Left renal pelvis (tissue), 4 donors: ENCODE data around the gene CLRN1. TPM values are rescaled to one million over a fixed set of nuclear protein-coding genes. Genes with fewer than 3 reads are reported as not detected.

Experiments
- DNase-seq, 4 donors: peaks; one replicate each; pipeline ENCODE4 v3.0.0-alpha.2; 2013; ENCODE audit warnings: low read depth in 4 of 4, low spot score in 3 of 4
- polyA plus RNA-seq, 4 donors: library from polyadenylated mRNA; unstranded; fragments of 120-200 nt; gene quantifications; one replicate each; pipeline ENCODE4 v1.2.1, GENCODE V29; 2013; ENCODE audit not compliant: insufficient read length in 4 of 4

Gene CLRN1
- polyA plus RNA-seq, 4 donors, result not detected

DNA sequence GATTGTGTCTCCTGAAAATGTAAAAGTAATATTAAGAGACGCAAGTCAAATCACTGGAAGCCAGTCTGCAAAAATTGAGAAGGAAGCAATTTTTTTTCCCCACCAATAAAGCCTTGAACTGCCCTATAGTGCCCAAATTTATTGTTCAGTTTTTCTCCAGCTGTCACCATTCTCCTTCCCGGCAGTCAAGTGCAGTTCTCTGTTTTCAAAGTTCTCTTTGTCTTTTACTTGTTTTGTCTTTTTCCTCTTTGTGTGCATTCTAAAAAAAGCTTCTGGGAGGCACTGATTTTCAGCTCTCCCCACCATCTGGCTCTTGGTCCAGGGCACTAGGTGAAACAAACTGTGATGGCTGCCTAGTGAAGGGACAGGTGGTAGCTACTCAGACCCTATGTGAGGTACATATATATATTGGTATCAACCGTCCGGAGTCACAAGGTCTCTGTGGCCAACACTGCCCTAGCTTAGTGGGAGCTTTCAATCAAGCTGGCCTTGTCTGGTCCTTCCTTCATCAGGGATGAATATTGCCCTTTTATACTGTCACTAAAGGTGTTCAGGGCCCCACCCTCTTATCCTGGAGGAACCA lies 6.1 kb upstream of the CLRN1 start:
- DNase-seq, result no peak

- DNase-seq, result no peak
These were observed 3.5 kb upstream of the CLRN1 start for GRCh38 chr3:150975992-150976368.

- no peak for DNase-seq
These were observed 2.8 kb upstream of the CLRN1 start for GRCh38 chr3:150975086-150975991.

- DNase-seq, result no peak
These were observed 1.7 kb downstream of the CLRN1 start for GRCh38 chr3:150970665-150971324.

DNA sequence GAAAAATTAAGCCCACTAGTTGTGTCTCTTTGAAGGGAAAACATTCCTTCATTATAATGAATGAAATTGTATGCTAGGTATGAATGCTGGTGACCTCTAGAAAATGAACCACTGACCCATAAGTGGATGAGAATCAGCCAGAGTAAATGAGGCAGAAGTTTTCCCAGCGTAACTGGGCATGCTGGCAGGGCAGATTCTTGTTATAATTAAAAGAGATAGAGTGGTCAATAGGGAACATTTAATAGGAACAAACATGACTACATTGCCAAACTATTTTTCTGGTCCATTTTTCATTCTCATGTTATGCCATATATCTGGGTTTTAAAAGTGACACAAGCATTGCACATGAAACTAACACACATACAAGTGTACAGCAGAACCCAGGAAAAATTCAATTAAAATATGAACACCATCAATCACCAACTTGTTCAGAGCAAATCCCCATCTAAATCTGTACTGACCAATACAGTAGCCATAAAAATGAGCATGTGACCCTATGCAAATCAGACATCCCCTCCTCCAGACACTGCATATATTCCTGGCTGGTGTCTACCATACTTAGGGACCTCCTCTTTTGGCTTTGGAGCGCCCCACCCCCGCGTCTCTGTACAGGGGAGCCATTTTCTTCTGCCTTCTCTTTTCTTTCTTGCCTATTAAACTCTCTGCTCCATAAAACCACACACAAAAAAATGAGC lies 4.0 kb downstream of the CLRN1 start:
- DNase-seq, result no peak

DNA sequence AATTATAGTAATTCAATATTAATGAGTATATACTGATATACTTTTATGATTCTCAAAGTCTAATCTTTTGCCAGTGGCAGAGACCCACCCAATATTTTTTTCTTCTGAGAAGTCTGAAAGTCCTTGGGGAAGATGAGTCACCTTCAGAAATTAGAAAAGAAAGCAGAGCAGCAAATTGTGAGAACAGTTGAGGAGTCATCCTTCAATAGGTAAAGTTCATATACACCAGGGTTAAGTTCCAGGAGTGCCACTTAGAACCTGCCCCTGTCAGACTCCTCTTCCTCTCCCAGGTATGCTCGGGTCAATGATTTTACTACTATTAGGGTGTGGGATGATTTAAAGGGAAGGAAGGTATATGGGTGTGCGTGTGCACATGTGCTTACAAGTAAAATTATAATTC lies 7.1 kb downstream of the CLRN1 start:
- no peak for DNase-seq

- no peak for DNase-seq
These were observed 10.6 kb downstream of the CLRN1 start for GRCh38 chr3:150961949-150962348.

DNA sequence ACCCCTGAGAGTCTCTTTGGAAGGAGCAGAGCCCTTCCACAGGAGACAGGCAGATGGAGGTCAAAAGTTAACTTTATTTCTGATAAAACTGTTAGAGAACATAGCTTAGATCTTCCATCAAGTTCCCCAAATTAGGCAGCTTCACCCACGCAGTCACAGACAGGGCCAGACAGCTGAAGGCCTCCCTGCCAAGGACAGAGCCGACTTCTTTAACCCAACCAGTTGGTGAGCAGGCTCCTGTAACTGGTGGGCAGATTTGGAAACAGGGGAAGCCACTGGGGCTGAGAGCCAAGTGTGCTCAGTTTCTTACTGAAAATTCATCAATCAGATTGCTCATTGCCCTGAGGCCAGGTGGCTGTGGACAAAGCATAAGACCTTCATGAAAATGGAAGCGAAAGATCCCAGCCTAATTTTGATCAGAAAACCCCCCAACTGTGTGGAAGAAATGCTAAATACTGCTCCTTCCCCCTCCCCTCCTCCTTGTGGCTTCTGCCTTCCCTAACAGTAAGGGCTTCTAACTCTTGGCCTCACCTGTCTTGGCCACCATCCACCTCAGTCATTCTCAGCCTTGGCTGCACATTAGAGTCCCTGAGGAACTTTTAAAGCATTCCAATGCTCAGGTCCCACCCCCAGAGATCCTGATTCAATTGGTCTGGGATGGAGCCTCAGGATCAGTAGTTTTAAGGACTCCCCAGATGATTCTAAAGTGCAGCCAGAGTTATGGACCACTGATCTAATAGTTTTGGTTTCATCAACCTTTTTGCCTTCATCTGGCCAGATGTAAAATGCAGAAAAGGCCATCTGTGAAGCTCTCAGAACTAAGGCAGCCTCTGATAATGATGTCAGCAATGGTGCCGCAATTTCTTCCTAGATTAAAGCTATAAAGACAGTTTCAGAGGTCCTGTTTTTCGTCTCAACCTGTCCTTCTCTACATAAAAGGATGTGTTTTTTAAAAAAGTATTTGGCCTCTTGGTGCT lies 11.5 kb downstream of the CLRN1 start:
- DNase-seq, result no peak

DNA sequence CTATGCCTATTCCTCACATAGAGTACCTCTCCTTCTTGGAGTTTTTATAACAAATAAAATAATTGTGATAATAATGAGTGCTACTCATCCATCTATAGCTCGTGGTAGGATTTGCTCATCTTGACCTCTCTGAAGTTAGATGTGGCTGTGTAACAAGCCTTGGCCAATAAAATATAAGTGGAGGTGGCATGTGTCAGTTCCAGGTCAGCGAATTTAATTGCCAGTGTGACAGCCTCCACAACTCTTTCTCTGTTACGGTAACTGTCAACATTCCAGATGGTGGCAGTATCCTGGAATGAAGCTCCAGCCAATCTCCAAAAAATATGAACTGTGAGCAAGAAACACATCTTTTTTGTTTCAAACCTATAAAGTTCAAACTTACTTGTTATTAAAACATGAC lies 13.8 kb downstream of the CLRN1 start:
- DNase-seq, result peak; percentile 33 to 72 (median 52)

DNA sequence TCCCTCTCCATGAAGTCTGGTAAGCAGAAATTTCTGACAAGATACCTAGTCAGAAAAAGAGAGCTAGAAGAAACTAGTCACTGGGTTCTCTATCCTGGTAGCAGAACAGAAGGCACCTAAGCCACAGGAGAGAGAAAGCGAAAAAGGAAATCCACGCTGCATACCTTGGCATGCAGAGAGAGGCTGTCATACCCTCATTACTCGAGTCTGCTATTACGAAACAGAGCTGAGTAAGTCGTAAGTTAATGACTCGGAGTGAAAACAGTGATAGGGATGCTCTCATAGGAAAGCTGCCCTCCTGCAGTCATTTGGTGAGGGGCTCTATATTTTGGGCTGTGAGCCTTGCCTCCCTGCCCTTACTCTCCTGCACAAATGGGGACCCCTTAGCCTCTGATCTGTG lies 16.2 kb downstream of the CLRN1 start:
- no peak for DNase-seq

- no peak for DNase-seq
These were observed 20.6 kb downstream of the CLRN1 start for GRCh38 chr3:150951923-150952322.

DNA sequence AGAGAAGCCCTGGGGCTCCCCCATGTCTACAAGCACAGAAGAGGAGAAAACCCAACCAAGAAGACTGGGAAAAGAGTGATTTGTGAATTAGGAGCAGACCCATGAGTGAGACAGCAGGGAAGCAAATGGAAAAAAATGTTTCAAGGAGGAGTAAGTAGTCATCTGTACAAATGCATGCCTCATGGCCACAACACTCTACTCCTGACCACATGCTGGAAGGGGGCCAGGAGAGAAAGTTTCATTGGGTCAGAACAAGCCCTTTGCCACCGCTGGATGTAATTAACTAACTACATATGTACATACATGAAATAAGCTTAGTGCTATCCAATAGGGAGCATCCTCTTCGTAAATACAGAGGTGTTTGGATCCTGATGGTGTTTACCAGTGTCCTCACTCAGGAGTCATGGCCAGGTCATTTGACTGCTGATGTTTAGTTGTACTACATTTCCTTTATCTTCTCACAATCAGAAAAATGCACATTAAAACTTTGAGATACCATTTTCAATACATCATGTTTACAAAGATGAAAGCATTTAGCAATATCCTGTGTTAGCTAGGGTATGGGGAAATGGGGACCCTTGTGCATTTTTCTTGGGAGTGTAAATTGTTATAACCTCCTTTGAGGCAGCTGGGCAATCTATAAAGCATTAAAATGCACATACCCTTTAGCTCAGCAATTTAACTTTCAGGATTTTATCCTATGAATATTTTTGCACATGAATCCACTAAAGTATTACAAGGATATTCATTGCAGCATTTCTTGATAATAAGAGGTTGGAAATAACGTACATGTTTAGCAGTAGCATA lies 27.1 kb downstream of the CLRN1 start:
- DNase-seq, result no peak

DNA sequence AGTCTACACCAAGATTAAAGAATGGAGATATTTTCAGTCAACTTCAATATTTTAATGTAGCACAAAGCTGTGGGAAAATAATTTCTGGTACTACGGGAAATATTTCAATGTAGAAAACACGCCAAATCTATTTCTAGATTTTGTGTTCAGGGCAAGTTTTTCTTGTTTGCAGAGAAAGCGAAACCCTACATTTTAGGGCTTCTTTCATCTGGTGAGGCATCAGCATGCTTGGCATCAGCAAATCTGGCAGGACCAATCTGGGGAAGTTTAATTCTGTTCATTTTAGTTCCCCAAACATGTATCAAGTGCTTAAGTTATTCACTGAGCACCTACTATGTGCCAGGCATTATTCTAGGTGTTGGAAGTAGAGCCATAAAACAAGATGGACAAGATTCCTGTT lies 30.3 kb downstream of the CLRN1 start:
- no peak for DNase-seq

DNA sequence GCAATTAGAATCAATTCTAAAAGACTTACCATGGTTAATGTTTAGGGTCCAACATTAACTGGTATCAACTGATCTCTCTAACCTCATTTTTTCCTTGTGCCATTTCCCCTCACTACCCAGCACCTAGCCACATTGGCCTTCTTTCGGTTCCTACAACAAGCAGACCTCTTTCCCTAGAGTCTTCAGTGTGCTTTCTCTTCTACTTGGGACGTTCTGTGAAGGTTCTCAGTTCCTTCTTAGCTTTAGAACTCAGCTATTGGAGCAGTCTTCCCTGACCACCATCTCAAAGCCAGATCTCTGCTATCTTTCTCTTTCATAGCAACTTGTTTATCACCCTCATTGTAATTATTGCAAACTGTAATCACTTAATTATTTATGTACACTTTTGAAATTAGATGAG lies 35.8 kb downstream of the CLRN1 start:
- DNase-seq, result no peak

- DNase-seq, result no peak
These were observed 39.0 kb downstream of the CLRN1 start for GRCh38 chr3:150933473-150933995.

GRCh38 chr3:150931745-150932144 lies 40.8 kb downstream of the CLRN1 start:
- DNase-seq, result no peak

- DNase-seq, result no peak
These were observed 41.7 kb downstream of the CLRN1 start for GRCh38 chr3:150930839-150931238.

DNA sequence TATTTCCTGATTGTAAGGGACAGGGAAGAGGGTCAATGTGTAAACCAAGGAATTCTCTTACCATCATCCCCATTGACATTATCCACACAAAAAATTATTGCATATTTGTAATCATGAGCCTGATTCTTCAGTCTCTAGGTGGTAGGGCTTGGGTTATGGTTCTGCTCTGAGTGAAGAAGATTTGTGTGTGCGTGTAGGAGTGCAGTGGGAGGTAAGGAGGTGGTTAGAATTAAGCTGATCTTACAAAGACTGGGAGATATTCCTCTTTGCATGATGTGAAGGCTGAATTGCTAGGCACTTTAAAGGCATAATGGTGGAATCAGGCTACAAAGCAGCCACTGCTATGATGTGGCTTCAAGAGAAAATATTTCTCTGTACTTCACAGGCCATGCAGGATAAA lies 44.3 kb downstream of the CLRN1 start:
- DNase-seq, result no peak

DNA sequence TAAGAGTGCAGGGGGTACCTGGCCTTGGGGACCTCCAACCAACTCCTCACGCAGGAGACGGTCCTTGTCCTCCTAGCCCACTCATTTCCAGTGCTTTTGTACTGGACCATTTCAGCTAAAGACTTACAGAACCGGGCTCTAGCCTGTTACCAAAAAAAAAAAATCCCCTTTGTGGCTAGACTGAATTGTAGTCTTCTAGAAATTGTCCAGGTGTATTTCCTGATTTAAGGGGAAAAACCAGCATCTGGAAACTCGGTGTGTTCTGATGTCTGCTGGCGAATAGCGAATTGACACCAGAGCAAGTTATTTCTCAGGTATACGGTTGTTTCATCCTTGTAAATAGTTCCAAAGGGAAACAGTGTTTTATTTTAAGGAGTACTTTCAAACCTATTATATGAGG lies 46.2 kb downstream of the CLRN1 start:
- DNase-seq, result no peak
